Measurements from ENCODE around the gene ANKRD22.

The ANKRD22 gene

DNA sequence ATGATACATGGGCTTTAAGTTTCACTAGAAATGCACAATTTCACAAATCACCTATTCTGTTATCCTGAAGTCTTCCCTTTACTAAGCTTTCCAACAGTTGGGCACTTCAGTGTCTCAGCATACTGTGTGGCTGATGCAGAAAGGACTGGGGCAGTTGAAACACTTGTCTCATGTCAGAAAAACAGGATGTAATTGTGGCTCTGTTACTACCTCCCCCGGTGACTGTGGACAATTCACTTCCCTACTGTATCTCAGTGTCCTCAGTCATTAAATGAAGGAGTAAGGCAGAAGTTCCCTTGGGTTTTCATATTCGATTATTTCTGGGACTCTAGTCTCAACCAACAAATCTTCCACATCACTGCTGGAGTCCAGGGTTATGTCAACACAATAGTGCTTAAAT is 17.9 kb downstream of the ANKRD22 start:
- DNase-seq, result no peak

DNA sequence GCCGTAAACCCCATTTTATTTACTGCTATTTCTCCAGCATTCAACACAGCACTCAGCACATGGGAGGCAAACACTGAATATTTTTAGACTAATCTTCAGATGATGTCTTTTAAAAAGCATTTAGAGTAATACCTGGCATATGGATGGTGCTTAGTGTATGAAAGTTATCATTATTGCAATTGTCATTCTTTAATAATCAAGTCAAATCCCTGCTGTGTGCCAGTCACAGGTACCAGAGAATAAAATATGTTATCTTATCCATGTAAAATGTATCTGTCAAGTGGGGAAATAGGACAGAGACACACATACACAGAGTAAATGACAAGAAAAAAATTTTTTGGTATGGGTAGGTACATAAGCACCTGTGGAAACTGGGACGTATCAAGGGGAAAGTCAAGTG is 18.5 kb downstream of the ANKRD22 start:
- DNase-seq, result no peak

DNA sequence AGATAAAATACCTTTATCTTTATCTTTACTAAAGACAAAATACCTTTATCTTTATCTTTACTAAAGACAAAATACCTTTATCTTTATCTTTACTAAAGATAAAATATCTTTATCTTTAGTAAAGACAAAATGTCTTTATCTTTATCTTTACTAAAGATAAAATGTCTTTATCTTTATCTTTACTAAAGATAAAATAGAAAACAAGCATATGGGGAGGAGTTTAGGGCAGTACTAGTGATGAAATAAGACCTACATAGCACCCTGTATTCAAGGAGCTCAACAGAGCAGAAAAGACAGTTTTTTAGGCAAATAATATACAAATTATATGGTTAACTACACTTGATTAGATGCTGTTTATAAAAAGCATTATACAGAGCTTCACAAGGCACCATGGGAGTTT is 19.3 kb downstream of the ANKRD22 start:
- DNase-seq, result no peak

DNA sequence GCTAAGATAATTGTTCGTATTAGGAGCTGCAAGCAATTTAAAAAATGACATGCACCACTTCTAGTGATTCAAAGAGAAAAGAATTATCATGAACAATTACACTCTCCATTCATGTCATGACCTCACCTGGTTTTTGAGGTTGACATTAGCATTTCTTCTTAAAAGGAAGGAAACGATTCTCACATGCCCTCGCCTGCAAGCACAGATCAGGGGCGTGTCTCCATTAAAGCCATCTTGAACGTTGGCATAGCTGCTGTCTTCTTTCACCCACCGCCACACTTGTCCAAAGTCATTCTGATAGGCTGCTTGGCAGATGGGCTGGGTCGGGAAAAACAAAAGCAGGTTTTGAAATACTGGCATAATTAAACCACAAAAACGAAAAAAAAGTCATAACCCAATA is 19.9 kb downstream of the ANKRD22 start:
- no peak for DNase-seq

DNA sequence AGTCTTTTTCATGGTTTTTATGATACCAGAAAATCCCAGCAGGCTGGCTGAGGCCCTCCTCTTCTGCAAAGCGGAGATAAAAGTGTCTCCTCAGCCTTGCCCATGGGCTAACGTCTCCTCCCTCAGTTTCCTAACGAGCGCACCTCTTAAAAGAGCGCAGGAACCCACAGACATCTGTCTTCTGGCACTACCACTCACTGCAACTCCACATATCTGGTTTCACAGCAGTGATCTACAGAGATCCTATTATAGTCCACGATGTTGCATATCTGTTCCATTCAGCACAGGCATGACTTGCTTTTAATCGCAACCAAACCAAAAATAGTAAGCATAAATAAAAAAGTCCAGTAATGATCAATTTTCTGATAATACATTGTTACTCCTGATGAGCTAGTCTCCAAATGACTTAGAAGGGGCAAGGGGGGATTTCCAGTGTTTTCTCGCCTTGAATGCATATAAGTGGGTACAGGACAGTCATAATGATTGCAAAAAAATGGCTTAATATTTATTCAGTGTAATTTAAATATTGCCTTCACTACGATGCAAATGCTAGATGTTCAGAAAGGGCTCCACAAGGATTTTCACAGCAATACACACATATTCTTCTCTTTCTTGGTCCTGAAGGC is 20.9 kb downstream of the ANKRD22 start:
- DNase-seq, result no peak

DNA sequence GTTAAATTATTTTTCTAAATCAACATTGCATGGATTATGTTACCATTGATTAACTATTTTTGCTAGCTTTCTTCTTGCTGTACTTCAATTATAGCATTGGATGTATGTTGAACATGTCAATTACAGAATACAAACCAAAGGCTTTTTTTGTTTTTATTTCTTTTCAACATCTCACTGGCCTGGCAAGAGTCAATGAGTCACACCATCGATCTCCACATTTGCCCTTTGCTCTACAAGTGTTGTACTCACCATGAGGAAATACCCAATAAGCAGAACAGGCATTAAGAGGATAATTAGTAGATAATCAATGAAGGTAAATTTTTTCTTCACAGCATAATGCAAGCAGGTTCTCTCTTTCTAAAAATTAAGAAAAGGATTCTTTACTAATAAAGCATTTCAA is 23.3 kb downstream of the ANKRD22 start:
- DNase-seq, result no peak

DNA sequence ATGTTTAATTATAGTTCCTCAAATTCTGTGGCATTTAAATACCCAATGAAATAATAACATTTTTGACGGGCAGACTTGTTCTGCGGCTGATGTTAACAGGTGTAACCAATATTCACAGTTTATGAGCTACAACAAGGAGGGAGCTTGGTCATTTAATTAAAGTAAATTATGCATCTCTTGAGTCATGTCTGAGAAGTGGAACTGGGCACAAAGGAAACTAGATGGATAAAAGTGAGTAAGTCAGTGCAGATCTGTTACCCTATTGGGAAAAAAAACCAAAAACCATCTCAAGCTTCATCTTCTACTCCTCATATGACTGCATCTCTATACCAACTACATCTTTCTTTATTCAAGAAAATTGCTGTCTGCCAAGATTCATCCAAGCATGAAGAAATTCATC is 24.0 kb downstream of the ANKRD22 start:
- no peak for DNase-seq

DNA sequence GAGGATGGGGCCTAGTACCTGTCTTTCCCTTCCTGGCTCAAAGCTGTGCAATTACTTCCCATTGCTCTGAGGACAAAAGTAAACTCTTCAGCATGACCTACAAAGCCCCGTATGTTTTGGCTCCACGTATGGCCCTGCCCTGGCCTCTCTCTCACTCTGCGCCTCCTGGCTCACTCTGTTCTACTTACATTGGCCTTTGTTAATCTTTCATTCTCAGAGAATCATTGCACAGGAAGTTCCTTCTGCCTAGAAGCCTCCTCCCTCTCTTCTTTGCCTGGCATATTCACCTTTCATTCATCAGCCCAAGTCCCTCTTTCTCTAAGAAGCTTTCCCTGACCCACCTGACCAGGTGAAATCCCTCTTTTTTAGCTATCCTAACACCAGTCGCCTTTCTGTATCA is 25.3 kb downstream of the ANKRD22 start:
- DNase-seq, result no peak

DNA sequence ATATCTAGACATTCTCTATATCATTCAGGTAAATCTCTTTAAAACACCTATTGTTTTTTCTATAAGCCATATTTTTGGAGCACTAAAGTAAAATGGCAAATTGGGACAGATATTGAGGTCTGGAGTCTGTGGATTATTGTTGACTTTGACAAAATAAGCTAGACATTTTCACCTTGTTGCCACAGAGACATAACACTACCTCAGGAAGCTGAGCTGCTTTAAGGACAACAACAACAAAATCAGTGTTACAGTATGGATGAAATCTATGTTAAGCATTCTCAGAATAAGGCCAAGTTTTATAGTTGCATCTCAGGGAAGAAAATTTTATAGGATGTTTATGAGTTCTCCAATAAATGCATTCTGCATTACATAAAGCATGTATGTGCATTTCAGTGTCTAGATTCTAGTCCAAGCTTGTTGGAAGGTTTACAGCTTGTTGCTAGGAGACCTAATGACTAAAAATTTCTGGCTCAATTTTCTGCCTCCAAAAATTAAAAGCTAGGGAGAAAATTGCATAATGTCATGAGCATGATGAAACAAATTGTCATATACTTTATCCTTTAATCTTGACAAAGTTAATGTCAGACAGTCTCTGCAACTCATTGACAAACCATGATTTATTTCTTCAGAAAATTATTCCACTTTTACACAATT is 30.8 kb downstream of the ANKRD22 start:
- no peak for DNase-seq

DNA sequence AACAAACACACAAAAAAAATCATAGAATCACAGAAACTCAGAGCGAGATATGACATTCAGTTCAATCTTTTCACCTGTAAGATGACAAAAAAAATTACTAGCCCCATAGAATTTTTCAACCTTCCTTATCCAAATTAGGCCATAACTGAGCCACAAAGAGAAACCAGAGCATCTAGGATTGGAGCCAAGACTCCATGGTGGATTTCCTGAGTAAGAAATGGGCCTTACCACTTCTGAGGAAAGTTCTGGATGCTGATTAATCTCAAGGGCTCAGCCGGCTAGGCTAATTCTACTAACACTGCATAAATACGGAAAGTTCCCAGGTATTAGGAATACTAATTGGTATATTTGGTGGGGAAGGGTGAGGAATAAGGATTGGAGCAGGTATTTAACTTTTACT is 32.4 kb downstream of the ANKRD22 start:
- DNase-seq, result no peak

DNA sequence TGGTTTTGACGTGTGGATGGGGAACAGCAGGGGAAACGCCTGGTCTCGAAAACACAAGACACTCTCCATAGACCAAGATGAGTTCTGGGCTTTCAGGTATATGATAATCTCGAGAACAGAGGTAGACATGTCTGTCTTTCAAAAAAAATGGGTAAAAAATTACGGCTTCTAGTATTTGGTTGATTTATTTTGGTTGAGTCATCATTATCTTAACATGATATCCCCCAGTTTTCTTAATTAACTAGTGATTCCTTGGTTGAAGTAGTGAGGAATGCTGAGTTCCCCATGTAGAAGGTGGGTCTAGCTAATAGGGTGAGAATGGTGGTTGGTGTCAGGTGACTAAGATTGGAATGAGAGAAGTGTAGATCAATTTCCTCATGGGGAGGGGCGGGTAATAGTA is 38.4 kb downstream of the ANKRD22 start:
- DNase-seq, result no peak

DNA sequence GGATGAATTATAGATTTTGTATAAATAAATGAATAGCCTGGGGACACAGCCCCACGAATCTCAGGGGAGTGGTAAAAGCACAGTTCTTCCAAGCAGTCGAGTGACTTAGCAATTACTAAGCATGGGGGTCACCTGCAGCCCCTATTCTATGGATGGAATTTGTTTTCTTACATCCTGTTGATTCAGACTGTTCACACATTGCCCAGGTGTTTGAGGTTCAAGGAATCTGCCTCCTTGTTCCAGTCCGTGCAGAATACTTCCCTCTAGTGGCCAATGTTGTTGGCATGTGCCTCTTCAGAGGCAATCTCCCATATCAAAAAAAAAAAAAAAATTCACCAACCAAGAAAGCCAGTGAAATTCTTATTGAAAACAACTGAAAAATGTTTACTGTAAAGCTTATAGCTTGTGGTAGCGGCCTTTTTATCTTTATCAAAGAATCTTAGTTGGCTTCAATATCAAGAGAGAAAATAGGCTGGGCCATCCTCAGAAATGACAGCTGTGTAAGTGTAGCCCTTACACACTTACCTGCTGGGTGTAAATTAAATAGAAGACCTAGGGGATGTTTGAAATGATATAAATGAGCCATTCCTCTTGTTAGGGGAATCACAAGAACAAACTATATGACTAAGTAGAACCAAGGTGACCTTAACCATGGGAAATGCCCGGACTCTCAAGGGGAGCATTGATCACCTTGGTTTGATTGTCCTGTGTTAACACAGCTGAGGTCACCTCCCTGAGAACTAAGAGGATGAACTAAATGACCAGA is 41.3 kb downstream of the ANKRD22 start:
- peak; percentile 52 for DNase-seq

DNA sequence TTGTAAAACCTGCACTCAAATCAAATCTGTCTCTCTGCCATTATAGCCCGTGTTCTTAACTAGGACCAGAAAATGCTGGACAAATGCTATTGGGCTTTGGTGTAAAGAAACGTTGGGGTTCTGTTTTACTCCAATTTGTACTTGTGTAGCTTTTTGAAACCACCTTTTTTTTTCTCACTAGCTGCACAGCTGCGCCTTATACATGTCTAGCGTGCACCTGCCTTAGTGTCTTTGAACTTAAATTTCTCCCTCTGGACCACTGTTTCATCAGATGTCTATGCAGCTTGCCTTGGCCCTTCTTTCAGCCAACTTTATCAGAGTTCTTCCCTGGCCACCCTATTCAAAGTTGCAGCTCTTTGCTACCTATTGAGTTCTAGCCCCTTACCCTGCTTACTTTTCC is 42.0 kb downstream of the ANKRD22 start:
- no peak for DNase-seq

DNA sequence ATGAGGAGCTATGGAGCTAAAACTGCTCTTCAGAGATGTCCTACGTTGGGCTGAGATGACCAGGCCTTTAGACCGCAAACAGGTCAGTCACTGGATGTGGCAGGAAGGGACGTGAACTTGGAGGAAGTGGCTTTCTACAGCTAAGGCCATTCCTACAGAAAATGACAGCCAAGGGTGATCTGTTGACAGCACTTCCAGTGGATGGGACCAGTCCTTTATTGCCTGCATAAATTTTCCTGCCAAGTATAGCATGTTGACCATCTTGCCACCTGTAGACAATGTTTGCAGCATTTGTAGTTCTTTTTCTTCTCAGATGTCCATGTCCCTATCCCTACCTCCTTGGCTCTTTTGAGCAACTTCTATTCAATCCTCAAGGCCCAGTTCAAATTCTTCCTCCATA is 45.7 kb downstream of the ANKRD22 start:
- no peak for DNase-seq

DNA sequence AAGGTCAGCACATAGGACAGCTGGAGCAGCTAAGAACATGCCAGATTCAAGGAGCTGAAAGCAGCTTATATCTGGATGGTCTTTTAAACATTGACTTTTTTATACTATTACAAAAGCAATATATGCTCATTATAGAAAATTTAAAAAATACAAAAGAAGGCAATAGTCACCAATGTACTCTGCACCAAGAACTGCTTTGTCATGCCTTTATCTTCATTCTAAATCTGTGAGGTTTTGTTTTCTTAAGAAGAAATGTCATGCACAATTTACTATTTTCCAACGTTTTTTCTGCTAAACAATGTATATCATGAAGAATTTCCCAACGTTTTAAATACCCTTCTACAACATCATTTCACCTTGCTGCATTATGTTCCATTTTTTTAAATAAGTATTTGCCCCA is 46.3 kb downstream of the ANKRD22 start:
- DNase-seq, result no peak

DNA sequence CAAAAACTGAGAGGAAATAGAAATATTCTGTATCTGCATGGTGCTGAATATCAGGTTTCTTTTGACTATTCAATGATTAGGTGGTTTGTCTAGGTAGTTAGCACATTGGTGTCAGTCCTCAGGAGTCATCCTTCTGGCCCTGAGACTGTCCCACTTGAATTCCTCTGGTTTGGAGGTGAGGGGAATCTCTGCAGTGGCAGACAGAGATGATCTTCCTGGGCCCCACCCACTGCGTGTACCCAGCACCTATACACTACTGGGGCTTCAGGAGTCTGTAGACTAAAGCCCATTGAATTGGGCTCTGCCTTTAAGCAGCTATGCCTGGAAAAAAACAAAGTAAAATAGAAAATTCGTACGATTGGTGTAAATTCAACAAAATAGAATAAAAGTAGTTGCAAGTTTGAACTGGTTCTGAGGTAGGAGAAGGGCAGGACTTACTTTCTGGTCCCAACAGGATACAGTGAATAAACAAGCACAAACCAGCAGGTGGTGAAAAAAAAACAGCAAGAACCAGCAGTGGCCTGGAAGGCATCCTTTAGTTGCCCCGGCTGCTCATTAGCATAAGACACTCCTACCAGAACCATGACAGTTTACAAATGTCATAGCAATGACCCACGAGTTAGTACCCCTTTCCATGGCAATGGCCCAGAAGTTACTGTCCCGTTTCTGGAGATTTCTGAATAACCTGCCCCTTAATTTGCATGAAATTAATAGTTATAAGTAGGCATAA is 47.4 kb downstream of the ANKRD22 start:
- no peak for DNase-seq

DNA sequence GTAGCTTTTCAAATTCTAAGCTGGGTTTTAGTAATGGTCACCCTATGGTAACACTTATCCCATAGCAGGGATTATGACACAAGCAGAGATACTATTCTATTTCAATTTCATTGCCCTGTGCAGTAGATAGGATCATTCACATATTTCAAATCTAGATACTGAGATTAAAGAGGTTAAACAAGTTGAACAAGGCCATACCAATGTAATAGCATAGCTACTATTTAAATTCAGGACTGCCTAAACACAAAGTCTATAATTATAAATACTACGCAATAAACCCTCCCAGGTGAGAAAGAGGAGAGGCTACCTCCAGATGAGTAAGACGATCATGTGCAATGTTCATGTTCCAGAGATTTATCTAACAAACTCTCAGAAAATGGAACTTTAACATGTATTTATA is 48.0 kb downstream of the ANKRD22 start:
- DNase-seq, result no peak

DNA sequence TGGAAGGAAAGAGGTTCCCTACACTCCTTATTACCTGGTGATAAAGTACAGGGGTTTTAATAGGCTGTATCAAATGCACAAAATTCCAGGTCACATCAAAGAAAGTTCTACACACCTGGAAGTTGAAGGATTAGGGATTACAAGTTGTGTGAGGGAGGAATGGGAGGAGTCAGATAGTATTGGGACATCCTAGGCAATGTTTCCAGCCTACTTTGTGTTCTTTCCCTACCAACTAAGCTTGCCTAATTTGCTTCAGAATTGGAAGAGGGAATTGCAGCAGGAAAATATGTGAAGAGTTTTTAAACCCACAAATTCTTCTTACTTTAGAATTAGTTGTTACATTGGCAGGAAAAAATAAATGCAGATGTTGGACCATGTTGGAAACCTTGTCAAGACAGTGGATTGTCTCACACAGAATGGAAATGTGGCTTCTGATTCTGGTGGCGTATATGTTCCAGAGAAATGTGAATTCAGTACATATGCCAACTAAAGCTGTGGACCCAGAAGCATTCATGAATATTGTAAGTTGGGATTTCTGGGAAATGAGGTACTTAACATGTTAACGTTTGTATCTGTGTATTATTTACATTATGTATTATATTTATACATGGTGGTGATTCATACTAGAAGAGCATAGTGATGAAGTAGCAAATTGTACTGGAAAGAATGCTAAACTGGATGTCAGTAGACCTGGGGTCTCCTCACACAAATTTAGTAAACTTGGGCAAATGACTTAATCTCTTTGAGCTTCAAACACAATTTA is 48.9 kb downstream of the ANKRD22 start, which contains the start of gene LIPM:
Gene LIPM, plus strand, starts transcription at position 208 of the 763 bp plus-strand sequence. Its CDS starts 167 bp downstream, at position 375.
- DNase-seq, result no peak

DNA sequence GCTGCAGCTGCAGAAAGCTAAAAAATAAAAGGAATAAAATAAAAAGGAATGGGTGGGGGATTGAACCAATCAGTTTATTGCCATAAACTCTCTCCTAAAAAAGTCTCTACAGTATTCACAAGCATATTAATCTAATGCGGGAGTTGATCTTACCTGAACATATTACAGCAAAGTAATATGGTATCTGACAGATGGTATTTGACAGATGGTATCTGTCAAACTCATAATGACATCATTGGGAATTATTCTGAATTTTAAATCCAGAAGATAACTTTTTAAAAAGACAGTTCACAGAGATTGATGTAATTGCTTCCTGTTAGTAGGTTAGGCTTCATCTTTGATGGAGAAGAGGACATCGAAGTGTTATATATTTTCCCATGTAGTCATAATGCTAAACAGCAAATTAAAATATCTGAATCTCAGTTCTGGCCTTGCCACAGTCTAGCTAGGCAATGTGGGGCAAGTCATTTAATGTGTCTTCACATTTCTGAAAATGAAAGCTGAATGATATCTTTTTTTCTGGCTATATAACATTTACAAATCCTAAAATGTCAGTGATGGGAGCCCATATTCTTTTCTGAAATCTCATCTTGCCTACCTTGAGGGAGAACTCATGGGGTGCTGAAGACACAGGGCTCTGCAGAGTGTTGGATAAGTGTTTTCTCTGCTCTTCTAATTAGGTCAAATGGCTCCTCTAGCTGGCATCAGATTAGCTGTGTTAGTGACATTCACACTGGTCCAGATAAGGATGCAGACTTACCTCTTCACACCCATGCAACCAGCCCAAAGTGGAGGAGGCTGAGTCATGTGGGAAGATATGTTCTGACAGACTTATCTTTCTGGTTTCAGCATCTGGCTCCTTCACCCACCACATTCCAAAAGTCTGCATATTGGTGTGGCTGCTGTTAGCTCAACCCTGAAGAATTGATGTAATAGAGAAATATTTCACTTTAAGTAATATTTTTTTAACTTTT is 51.2 kb downstream of the ANKRD22 start:
- no peak for DNase-seq

DNA sequence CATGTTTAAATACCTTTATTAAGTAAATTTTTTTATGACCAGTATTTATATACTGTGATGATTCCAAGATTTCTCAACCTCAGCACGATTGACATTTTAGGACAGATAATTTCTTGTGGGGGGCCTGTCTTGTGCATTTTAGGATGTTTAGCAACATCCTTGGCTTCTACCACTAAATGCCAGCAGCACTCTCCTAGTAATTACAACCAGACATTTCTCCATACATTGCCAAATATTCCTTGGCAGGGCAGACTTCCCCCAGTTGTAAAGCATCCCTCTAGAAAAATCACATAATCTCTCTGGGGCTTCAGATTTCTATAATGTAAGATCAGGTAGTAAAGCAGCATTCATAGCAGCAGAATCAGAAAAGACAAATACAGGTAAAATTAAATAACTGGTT is 56.9 kb downstream of the ANKRD22 start:
- DNase-seq, result no peak

DNA sequence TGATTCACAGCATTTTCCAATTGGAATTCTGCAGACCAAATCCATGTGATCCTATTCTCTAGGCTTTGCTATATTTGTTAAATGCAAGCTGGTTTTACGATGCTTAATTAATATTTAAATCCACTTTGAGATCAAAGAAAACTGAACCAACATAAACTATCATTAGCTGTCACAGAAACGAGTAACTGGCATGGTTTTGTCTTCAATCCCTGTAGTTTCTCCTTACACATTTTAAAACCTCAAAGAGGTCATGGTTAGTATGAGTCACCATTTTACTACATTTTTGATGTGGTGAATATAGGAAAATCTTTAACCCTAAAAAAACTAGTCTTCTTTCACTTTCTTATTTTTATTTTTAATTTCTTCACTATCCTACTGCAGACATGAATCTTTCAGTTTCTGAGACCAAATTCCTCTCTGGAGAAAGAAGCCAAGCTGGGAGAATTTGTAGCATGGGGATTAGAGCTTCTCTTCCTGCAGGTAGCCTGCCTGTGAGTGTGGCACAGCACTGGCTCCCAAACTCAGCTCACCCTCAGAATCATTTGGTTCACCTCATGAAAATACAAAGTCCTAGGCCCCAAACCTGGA is 57.8 kb downstream of the ANKRD22 start:
- DNase-seq, result no peak

Measured in NCI-H345 (cell line).